Liver (tissue), 9 donors: ENCODE measurements around the gene IQCF6. TPM values are rescaled to one million over a fixed set of nuclear protein-coding genes. Genes with fewer than 3 reads are reported as not detected.

Experiments
- DNase-seq: peaks from one replicate; pipeline ENCODE4 v3.0.0-alpha.2; 2017; ENCODE audit warnings: low spot score
- H3K27ac ChIP-seq, 2 donors: one replicate each; pipeline ENCODE4 v1.7.0; 2013; ENCODE audit warnings: inconsistent platforms in 2 of 2, low read length in 2 of 2, control low read depth in 1 of 2, low read depth in 1 of 2, mild to moderate bottlenecking in 1 of 2
- H3K27me3 ChIP-seq, 4 donors: one replicate each; pipeline versions ENCODE4 v1.6.1 to v1.7.0; 2013; ENCODE audit warnings: low read length in 3 of 4, inconsistent platforms in 1 of 4, mild to moderate bottlenecking in 1 of 4, moderate library complexity in 1 of 4; ENCODE audit not compliant: control insufficient read depth in 4 of 4, insufficient read depth in 4 of 4
- H3K36me3 ChIP-seq, 4 donors: one replicate each; pipeline versions ENCODE4 v1.6.1 to v1.7.0; 2013; ENCODE audit warnings: low read length in 3 of 4, mild to moderate bottlenecking in 3 of 4, low read depth in 1 of 4, moderate library complexity in 1 of 4; ENCODE audit not compliant: control insufficient read depth in 4 of 4, insufficient read depth in 3 of 4
- H3K4me1 ChIP-seq, 4 donors: one replicate each; pipeline versions ENCODE4 v1.6.1 to v1.7.0; 2013; ENCODE audit warnings: low read length in 3 of 4, mild to moderate bottlenecking in 3 of 4, moderate library complexity in 1 of 4; ENCODE audit not compliant: control insufficient read depth in 4 of 4, insufficient read depth in 4 of 4
- H3K4me3 ChIP-seq, 3 donors: one replicate each; pipeline versions ENCODE4 v1.6.1 to v1.7.0; 2013; ENCODE audit warnings: low read length in 3 of 3, control low read depth in 1 of 3, low read depth in 1 of 3, mild to moderate bottlenecking in 1 of 3
- H3K9ac ChIP-seq, 2 donors: one replicate each; pipeline ENCODE4 v1.7.0; 2013; ENCODE audit warnings: low read length in 2 of 2, mild to moderate bottlenecking in 2 of 2, moderate library complexity in 2 of 2, control low read depth in 1 of 2, low read depth in 1 of 2
- H3K9me3 ChIP-seq, 4 donors: one replicate each; pipeline versions ENCODE4 v1.6.1 to v1.7.0; 2013; ENCODE audit warnings: low read length in 3 of 4; ENCODE audit not compliant: control insufficient read depth in 4 of 4
- CTCF ChIP-seq: fragments of 150-350 bp; IDR thresholded peaks from 2 replicates; pipeline ENCODE4 v1.5.1; 2017; ENCODE audit warnings: improper control_type of control experiment, low read depth, low read length; ENCODE audit not compliant: missing input control
- EGR1 ChIP-seq, 2 donors: IDR thresholded peaks; 2 replicates each; pipeline ENCODE4 v1.6.1; 2016 to 2018; ENCODE audit warnings: antibody characterized with exemption in 2 of 2, low read depth in 2 of 2
- FOXA2 ChIP-seq: IDR thresholded peaks from 2 replicates; pipeline ENCODE4 v1.6.1; 2016; ENCODE audit warnings: antibody characterized with exemption
- GABPA ChIP-seq, 2 donors: IDR thresholded peaks in 1 of 2; conservative IDR thresholded peaks in 1 of 2; 2 replicates each; pipeline ENCODE4 v1.6.1; 2016; ENCODE audit warnings: antibody characterized with exemption in 2 of 2, mild to moderate bottlenecking in 1 of 2, moderate library complexity in 1 of 2
- JUND ChIP-seq, 2 donors: IDR thresholded peaks; 2 replicates each; pipeline ENCODE4 v1.6.1; 2016; ENCODE audit warnings: antibody characterized with exemption in 2 of 2
- NR2F2 ChIP-seq: IDR thresholded peaks from 2 replicates; pipeline ENCODE4 v1.6.1; 2016; ENCODE audit warnings: antibody characterized with exemption
- RAD21 ChIP-seq, 2 donors: IDR thresholded peaks; 2 replicates each; pipeline ENCODE4 v1.6.1; 2016; ENCODE audit warnings: antibody characterized with exemption in 2 of 2, mild to moderate bottlenecking in 2 of 2
- RXRA ChIP-seq, 2 donors: IDR thresholded peaks; 2 replicates each; pipeline ENCODE4 v1.6.1; 2017 to 2018; ENCODE audit warnings: antibody characterized with exemption in 2 of 2, mild to moderate bottlenecking in 1 of 2
- SP1 ChIP-seq: IDR thresholded peaks from 2 replicates; pipeline ENCODE4 v1.6.1; 2018; ENCODE audit warnings: antibody characterized with exemption, mild to moderate bottlenecking
- TAF1 ChIP-seq: conservative IDR thresholded peaks from 2 replicates; pipeline ENCODE4 v1.6.1; 2016; ENCODE audit warnings: antibody characterized with exemption, mild to moderate bottlenecking
- YY1 ChIP-seq: IDR thresholded peaks from 2 replicates; pipeline ENCODE4 v1.6.1; 2016; ENCODE audit warnings: antibody characterized with exemption, mild to moderate bottlenecking
- WGBS: extraction: QIAGEN DNeasy Blood & Tissue Kit; methylation state at CpG from one replicate; pipeline ENCODE4 v1.1.7; 2013; 5-methylcytosine and 5-hydroxymethylcytosine counted together
- polyA plus RNA-seq, 2 donors: library from polyadenylated mRNA; stranded (reverse) in 1 of 2; unstranded in 1 of 2; fragments of 200-250 nt in 1 of 2; fragments of >200 nt in 1 of 2; fragmentation: Nextera tagmentation in 1 of 2; extraction: Ambion mirVana in 1 of 2; gene quantifications; one replicate each; pipeline versions ENCODE4 v1.2.1 to v1.2.3, GENCODE V29; 2013 to 2015
- total RNA-seq, 2 donors: library from RNA; depleted of rRNA; stranded (reverse); fragments of >200 nt; gene quantifications; one replicate each; pipeline ENCODE4 v1.2.3, GENCODE V29; 2014
- TF ChIP-seq, protein P1 (sequence below): IDR thresholded peaks from 2 replicates; pipeline ENCODE4 v1.6.1; 2016; ENCODE audit warnings: antibody characterized with exemption
- TF ChIP-seq, protein P2 (sequence below): IDR thresholded peaks from 2 replicates; pipeline ENCODE4 v1.6.1; 2016; ENCODE audit warnings: antibody characterized with exemption, mild to moderate bottlenecking
- donor health status: healthy.
- donor health status: healthy.
- donor health status: healthy.
- donor health status: healthy.
- donor health status: healthy.

Gene IQCF6
- total and polyA plus RNA-seq, 4 donors = not detected

DNA sequence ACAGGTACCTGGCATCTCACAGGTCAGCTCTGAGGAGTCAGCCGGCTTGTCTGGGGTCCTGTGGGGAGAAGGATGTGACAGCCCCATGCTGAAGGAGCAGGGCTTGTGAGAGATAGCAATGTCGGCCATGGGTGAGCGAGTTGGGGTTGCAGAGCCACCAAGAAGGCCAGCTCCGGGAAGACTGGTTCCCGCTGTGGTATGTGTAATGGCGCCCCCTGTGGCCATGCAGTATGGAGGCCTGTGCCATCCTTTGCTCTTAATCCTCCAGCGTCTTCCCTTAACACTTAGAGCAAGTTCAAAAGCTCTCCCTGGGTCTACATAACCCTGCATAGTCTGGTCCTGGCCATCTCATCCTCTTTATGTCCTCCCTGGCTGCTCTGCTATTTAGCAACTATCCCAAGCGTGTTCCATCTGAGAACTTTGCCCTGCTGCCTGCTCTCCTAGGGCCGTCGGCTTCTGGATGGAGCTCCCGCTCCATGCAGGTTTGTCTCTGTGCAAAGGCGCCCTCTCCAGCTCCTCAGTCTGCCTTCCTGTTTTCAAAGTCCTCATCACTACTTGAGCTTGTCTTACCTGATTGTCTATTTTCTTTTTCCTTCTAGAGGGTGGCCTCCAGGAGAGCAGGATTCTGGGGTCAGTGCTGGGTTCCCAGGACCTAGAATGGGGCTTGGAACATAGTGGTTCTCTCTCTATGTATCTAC is 40.8 kb upstream of the IQCF6 start:
- Histone ChIP-seq H3K4me3 (no peak overlapping the region), H3K9me3 (peaks cover 0 to 4% (median 3%) of the 10 kb centered on the region in 4 donors), H3K4me1 (no peaks in the 10 kb centered on the region), H3K27me3 (peaks cover 0 to 3% (median 0%) of the 10 kb centered on the region in 4 donors), H3K36me3 (no peaks in the 10 kb centered on the region), H3K9ac (no peak overlapping the region), H3K27ac (no peak overlapping the region)
- TF ChIP-seq, protein P1, sequence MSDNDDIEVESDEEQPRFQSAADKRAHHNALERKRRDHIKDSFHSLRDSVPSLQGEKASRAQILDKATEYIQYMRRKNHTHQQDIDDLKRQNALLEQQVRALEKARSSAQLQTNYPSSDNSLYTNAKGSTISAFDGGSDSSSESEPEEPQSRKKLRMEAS = no peak
- TF ChIP-seq SP1 (no peak), EGR1 (IDR thresholded peaks at IDR 0.05; ENCODE audit: low read depth in 2 of 2) (no peak)
- WGBS = 39% methylated on average over 12 of the region's 12 CpGs
- DNase-seq = no peak

GRCh38 chr3:51819151-51819550 is 40.1 kb upstream of the IQCF6 start:
- Histone ChIP-seq H3K27ac (no peak overlapping the region), H3K36me3 (no peaks in the 10 kb centered on the region), H3K9ac (no peak overlapping the region), H3K4me3 (no peak overlapping the region), H3K9me3 (peaks cover 0 to 4% (median 3%) of the 10 kb centered on the region in 4 donors), H3K27me3 (peaks cover 0 to 3% (median 0%) of the 10 kb centered on the region in 4 donors), H3K4me1 (no peaks in the 10 kb centered on the region)
- TF ChIP-seq FOXA2 (no peak), RAD21 (IDR thresholded peaks at IDR 0.05) (no peak), SP1 (no peak), RXRA (IDR thresholded peaks at IDR 0.05) (no peak), CTCF (no peak), JUND (IDR thresholded peaks at IDR 0.05) (no peak), NR2F2 (no peak), YY1 (no peak), TAF1 (no peak), GABPA (IDR thresholded peaks at IDR 0.05 in 1 of 2, conservative IDR thresholded peaks at IDR 0.05 in 1 of 2) (no peak)
- TF ChIP-seq, protein P2, sequence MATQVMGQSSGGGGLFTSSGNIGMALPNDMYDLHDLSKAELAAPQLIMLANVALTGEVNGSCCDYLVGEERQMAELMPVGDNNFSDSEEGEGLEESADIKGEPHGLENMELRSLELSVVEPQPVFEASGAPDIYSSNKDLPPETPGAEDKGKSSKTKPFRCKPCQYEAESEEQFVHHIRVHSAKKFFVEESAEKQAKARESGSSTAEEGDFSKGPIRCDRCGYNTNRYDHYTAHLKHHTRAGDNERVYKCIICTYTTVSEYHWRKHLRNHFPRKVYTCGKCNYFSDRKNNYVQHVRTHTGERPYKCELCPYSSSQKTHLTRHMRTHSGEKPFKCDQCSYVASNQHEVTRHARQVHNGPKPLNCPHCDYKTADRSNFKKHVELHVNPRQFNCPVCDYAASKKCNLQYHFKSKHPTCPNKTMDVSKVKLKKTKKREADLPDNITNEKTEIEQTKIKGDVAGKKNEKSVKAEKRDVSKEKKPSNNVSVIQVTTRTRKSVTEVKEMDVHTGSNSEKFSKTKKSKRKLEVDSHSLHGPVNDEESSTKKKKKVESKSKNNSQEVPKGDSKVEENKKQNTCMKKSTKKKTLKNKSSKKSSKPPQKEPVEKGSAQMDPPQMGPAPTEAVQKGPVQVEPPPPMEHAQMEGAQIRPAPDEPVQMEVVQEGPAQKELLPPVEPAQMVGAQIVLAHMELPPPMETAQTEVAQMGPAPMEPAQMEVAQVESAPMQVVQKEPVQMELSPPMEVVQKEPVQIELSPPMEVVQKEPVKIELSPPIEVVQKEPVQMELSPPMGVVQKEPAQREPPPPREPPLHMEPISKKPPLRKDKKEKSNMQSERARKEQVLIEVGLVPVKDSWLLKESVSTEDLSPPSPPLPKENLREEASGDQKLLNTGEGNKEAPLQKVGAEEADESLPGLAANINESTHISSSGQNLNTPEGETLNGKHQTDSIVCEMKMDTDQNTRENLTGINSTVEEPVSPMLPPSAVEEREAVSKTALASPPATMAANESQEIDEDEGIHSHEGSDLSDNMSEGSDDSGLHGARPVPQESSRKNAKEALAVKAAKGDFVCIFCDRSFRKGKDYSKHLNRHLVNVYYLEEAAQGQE = no peak
- 87% methylated on average over 15 of the region's 15 CpGs for WGBS
- DNase-seq = no peak
